GM21576 (cell line): Measurements from ENCODE around the gene MIA3.
A peak's percentile ranks its signal among the peaks of the same experiment; 100 is the strongest.

Source experiments
- ATAC-seq: cut with Tn5 transposase; IDR thresholded peaks from one replicate; pipeline ENCODE4 v1.9.1; 2021; ENCODE audit warnings: mild to moderate bottlenecking, moderate library complexity; ENCODE audit not compliant: unreplicated experiment

Gene MIA3

DNA sequence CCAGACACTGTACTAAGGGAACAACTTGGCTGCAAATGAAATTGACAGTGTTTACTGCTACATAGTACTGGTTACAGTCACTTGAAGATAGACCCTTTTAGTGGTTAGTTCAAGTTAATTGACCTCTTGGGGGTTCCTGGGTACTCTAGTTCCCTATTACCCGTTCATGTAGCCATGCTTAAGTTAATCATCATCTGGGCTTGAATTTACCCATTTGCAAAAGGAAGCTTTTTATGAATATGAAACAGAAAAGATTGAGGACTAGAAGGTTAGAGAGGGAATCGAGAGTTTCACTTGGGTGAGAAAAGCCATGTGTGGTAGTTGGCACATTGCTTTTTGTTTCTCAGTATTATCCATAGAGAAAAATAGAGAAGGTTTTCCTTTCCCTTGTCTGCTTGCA lies 2.7 kb downstream of the MIA3 start:
- ATAC-seq, result peak; percentile 24

DNA sequence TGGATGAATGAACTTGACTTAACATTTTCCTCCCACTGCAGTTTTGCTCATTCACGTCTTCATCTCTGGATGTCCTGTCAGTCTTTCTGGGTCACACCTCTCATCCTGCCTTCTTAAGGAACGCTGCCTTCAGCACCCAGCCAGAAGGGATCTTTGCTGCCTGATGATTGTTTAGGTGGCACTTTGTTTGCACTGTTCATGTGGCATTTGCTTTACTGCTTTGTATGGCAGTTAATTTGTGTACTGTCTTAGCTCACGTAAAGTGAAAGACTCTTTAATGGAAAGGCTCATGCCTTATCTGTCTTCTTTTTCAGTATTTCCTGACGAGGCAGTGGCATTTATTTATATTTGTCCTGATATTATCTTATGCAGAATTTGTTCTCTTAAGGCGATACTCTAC lies 4.9 kb downstream of the MIA3 start:
- ATAC-seq, result no peak

DNA sequence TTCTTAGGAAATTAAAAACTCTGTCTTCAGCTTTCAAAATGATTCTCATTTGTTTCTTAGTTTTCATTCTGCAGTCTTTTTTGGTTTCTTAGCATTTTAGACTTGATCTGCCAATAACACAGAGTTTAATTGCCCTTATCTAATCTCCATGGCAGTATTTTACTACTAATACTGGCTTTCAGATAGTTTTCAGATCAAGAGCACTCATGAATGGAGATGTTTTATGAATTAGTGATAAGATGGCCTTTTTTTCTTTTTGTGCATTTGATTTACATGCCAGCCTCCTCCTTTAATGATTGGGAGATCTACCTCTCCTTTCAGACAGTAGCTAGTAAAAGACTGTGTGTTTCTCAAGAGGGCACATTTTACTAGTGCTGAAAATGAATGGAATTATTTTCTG lies 5.6 kb downstream of the MIA3 start:
- ATAC-seq, result no peak

DNA sequence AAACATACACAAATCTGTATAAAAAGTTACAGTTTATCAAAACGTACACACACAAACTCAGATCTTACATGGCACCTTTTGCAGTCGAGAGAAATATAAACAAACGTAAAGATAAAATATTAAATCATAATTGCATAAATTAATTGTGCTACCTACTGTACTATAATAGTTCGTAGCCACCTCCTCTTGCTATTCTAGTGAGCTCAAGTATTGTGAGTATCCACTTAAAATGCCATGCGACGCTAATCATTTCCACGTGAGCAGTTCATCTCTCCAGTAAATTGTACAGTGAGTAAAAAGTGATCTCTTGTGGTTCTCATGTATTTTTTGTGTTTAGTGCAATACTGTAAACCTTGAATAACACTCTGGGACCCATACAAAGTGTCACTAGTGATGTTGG lies 6.3 kb downstream of the MIA3 start:
- no peak for ATAC-seq

- ATAC-seq, result no peak
These were observed 9.3 kb downstream of the MIA3 start for GRCh38 chr1:222627232-222627631.

GRCh38 chr1:222629921-222630535 lies 12.1 kb downstream of the MIA3 start:
- ATAC-seq, result no peak

- ATAC-seq, result no peak
These were observed 13.8 kb downstream of the MIA3 start for GRCh38 chr1:222631611-222632208.

- no peak for ATAC-seq
These were observed 14.9 kb downstream of the MIA3 start for GRCh38 chr1:222632749-222633148.

DNA sequence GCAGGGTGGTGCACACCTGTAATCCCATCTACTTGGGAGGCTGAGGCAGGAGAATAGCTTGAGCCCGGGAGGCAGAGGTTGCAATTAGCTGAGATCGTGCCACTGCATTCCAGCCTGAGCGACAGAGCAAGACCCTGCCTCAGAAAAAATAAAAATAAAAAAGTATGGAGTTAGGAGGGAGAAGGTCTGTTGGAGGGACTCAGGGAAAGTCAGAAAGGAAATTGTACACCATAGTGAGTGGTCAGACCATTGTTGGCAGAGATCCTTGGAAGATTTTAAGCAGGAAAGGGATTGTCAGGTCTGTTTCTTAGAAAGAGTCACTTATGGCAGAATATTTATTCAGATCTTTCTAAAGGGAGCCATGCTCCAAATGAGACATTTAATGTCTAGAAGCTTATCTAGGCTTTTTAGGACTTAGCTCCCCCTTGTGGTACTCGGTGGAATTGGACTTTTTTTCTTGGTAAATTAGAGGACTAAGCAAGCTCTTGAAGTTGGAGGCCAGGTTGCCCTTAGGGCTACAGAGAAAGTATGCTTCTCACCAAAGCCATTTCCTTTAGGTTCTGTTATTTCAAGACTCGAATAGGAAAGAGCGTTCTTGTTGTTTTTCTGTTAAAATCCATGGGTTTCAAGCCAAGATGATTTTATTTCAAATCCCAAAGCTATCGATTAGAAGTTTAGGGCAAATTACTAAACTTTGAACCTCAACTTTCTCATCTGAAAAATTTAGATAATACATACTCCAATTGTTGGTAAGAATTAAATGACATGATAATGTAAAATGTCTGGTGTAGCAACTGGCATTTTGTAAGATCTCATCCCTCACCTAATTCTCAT lies 16.5 kb downstream of the MIA3 start:
- ATAC-seq, result peak; percentile 91

- no peak for ATAC-seq
These were observed 23.5 kb downstream of the MIA3 start for GRCh38 chr1:222641269-222641948.

DNA sequence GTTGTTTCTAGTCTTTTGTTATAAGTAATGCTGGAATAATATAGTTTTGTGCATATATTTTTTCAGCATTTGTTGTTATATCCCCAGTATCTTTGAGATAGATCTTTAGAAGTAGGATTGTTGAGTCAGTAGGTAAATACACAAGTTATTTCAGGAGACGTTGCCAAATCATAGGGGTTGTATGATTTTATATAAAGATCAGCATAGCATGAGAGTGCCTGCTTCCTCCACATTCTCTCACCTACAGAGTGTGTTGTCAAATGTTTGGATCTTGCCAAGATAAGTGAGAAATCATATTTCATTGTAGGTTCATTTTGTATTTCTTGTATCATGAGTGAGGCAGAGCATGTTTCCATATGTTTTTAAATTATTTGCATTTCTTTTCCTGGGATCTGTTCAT lies 24.6 kb downstream of the MIA3 start:
- no peak for ATAC-seq

DNA sequence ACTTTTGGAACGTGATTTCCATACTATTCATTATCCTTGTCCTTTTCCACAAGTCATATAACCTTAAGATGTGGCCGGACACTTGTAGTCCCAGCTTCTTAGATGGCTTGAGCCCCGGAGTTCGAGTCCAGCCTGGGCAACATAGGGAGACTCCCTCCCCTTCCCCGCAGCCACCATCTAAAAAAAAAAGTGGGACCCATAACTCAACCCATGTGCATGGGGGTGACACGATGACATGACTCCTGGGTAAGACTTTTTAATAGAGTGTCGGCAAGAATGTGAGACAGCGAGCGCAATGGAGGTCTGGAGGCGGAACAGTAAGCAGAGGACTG lies 25.7 kb downstream of the MIA3 start:
- no peak for ATAC-seq

DNA sequence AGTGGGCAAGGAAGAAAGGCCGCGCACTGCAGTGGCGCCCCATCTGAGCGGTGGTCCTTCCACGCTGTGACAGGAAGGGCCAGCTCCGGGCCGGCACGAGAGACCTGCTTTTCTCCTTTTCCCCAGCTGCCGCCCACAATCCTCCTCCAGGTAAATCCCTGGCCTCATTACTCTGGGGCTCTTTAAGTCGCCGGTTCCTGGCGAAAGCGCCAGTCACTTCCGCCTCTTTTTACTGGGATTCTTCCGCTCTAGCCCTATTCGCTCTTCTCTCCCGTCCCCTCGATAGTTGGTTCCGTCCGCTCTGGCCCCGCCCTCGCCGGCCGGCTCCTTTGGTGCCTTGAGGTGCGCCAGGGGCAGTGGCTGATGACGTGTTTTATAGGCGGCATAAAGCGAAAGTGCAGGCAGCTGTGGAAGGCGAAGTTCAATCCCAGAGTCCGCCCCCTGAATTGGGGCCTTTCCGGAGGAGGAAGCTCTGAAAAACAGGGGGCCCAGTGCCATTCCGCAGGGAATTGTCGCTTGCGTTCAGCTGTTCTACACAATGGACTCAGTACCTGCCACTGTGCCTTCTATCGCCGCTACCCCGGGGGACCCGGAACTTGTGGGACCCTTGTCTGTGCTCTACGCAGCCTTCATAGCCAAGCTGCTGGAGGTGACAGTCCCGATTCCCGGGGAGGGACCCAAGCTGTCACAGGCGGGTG lies 26.2 kb downstream of the MIA3 start:
- ATAC-seq, result peak; percentile 99

GRCh38 chr1:222644636-222644980 lies 26.7 kb downstream of the MIA3 start:
- no peak for ATAC-seq

DNA sequence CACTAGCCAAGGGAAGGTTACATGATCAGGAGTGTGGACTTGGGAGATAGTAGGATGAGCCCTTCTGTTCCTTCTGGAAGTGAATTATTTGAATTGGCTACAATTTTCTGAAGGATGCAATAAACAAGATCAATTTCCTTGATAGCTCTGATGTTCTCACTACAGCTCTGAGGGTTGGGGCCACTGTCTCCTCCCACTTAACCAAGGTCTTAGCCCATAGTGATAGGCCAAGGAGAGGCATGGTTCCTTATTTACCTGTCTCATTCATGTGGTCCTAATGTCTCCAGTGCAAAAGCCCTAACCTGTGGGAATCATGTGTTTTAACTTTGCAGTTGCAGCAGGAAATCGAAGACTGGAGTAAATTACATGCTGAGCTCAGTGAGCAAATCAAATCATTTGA lies 34.8 kb downstream of the MIA3 start:
- no peak for ATAC-seq

GRCh38 chr1:222653178-222653827 lies 35.4 kb downstream of the MIA3 start:
- ATAC-seq, result peak; percentile 53

GRCh38 chr1:222654849-222655248 lies 37.0 kb downstream of the MIA3 start:
- ATAC-seq, result peak; percentile 96

DNA sequence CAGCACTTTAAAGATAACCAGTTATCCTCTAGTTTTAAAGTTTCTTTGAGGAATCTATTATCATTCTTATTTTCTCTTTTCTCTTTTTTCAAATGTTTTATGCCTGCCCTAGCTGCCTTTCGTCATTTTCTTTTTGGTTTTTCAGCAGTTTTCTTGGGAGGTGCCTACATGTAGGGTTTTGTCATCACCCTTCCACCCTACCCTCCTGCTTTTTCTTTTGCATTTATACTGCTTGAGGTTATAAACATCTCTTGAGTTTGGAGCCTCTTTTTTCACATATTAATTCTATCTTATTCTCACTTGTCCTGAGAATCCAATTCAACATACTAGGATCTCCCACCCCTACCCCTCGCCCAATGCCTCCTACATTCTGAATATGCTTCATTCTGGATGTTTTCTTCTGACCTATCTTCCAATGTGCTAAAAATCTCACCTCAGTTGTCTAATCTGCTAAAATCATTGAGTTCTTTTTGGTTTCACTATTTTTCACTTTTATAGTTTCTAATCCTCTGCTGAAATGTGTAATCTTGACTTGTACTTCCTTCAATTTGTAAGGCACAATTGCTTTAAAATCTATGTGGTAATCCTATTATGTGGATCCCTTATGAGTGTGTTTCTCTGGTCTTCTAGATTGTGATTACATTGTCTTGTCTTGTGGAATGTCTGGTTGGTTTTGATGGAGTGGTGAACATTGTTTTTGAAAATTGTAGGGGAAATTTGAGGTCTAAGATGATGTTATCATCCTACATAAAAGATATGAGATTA lies 38.7 kb downstream of the MIA3 start:
- no peak for ATAC-seq

GRCh38 chr1:222657899-222658298 lies 40.0 kb downstream of the MIA3 start:
- no peak for ATAC-seq

- no peak for ATAC-seq
These were observed 45.6 kb downstream of the MIA3 start for GRCh38 chr1:222663431-222663934.
